ENCODE data around the gene HLA-G.

DNA sequence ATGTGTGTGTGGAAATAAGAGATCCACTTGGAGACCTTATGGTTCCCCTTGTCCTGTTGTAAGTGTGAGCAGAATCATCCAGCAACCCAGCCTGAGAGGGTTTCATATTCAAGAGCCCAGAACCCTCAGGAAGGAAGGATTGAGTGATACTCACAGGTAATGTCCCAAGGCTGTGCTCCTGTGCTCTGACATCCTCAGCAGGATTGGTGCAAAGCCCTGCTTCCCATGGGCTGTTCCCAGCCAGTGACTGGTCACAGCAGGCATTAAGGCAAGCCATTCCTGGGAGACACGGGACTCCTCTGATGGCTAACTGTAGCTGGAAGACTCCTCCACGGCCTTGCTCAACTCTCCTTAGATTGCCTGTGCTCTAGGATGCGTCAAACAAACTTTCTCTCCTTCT, 33.8 kb upstream of the HLA-G start:
- TF ChIP-seq, protein P1, sequence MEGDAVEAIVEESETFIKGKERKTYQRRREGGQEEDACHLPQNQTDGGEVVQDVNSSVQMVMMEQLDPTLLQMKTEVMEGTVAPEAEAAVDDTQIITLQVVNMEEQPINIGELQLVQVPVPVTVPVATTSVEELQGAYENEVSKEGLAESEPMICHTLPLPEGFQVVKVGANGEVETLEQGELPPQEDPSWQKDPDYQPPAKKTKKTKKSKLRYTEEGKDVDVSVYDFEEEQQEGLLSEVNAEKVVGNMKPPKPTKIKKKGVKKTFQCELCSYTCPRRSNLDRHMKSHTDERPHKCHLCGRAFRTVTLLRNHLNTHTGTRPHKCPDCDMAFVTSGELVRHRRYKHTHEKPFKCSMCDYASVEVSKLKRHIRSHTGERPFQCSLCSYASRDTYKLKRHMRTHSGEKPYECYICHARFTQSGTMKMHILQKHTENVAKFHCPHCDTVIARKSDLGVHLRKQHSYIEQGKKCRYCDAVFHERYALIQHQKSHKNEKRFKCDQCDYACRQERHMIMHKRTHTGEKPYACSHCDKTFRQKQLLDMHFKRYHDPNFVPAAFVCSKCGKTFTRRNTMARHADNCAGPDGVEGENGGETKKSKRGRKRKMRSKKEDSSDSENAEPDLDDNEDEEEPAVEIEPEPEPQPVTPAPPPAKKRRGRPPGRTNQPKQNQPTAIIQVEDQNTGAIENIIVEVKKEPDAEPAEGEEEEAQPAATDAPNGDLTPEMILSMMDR (IDR thresholded peaks at IDR 0.05; ENCODE audit: low read length): no peak
- TF ChIP-seq EZH2 (IDR thresholded peaks at IDR 0.05; ENCODE audit: borderline replicate concordance, low read length): no peak

Data from OCI-LY1 (cell line).